DMS53 treated with DMSO at 0.1 percent for 48 hours (cell line): ENCODE measurements around the gene SFN.

ENCODE experiments used
- DNase-seq: peaks from one replicate; lab custom pipeline; 2025; ENCODE audit not compliant: unreplicated experiment; lab: John Stamatoyannopoulos, UW

The SFN gene

GRCh38 chr1:26911399-26912146 is 48.6 kb downstream of the SFN start:
- no peak for DNase-seq

GRCh38 chr1:26912147-26912490 is 49.2 kb downstream of the SFN start:
- DNase-seq, result no peak

- no peak for DNase-seq
These were observed 50.4 kb downstream of the SFN start for GRCh38 chr1:26913389-26913753.
